CD4-positive, alpha-beta T cell treated with Interferon gamma for 1 hour (primary cell): ENCODE results near the gene HIKESHI.
A peak's percentile ranks its signal among the peaks of the same experiment; 100 is the strongest.
"Not testable (repeated sequence)": the region's sequence is repeated elsewhere in the genome, so short reads cannot be mapped to it uniquely, and the experiment has no call there.

Experiments
- DNase-seq: peaks from one replicate; pipeline ENCODE4 v3.0.0-alpha.2; 2020

HIKESHI gene, protein sequence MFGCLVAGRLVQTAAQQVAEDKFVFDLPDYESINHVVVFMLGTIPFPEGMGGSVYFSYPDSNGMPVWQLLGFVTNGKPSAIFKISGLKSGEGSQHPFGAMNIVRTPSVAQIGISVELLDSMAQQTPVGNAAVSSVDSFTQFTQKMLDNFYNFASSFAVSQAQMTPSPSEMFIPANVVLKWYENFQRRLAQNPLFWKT

DNA sequence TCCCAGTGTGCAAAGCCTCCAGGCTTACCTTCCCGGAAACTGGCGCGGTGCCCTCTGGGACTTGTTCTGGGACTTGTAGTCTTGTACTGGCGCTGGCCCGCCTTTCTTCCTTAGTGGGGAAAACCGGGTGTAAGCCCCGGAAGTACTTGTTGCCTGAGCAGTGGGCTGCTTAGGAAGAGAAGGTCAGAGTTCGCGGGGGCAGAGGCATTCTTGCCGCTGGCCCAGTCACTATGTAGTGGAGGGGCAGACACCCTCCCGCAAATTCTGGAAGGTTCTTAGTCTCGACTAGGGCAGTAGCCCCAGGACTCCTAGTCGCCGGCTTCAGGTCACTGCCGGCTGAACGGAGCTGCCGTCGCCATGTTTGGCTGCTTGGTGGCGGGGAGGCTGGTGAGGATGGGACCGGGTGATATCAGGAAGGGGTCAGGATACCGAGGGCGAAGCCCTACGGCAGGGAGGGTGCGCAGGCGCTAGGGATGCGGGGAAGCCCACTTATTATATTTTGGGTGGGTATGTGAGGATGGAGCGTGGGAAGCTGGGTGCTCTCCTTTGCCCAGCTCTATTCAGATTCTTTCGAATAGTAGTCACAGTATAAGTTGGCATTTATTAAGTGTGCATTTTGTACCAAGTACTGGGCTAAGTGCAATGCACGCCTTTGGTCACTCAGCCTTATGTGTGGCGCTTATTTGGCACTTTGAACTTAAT, at the start of gene HIKESHI:
Gene HIKESHI (plus strand): TSS at position 149 of the 702 bp plus-strand sequence. CDS start 209 bp downstream, at position 358.
- DNase-seq: peak; percentile 89

DNA sequence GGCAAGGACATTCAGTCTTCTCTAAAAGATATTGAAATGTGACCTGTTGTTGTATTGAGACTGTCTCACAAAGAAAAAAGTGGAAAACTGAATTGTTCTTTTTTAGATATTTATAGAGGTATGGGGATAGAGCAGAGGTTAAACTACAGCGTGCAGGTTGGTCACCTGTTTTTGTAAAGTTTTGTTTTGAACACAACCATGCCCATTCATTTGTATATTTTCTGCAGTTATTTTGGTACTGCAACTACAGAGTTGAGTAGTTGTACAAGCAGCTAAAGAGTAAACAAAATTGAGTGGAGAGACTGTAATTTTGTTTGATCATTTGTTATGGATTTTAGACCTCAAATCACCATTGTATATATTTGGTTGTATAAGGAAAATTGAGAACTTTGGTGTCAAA, 46.1 kb upstream of the HIKESHI start:
- no peak for DNase-seq

DNA sequence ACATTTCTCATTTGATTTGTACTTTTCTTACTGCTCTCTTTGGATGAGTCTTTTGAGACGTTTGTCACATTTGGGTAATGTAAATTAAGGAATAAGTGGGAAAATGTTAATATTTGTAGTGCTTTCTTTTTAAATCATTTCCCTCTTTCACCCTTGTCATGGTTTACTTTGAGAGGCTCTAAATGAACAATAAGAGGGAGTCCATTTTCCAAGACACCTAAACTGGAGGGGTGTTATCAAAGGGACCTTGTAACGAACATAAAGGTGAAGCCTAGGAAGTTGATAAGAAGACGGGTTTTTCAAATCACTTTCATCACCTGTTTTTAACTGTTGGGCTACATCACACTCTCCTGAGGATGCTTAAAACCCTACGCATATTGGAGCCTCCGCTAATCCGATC, 45.4 kb upstream of the HIKESHI start:
- DNase-seq: no peak

DNA sequence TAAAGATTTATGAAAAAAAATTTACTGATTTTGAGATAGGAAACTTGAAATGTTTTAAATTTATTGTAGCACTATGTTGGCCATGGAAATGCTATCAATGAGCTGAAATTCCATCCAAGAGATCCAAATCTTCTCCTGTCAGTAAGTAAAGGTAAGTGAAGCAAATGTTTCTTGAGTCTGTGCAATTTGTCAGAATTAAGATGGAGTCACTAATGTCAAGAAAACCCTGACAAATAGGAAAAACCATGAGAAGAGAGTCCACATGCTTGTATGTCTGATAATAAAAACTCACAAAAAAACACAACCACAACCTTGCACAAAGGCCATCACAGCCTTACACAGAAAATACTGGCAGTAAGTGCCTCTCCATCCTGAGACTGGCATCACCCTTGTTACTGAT, 44.6 kb upstream of the HIKESHI start:
- DNase-seq: no peak

DNA sequence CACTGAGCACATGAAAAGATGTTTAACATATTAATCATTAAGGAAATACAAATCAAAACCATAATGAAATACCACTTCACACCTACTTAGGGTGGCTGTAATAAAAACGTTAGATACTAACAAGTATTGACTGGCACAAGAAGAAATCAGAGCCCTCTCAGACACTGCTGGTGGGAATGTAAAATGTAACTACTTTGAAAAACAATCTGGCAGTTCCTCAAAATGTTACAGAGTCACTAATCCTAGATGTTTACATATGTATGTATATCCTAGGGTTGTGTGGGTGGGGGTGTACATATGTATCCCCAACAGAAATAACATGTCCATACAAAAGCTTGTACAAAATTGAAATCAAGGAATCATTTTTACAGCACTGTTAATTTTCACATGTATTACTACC, 42.3 kb upstream of the HIKESHI start:
- DNase-seq: no peak

DNA sequence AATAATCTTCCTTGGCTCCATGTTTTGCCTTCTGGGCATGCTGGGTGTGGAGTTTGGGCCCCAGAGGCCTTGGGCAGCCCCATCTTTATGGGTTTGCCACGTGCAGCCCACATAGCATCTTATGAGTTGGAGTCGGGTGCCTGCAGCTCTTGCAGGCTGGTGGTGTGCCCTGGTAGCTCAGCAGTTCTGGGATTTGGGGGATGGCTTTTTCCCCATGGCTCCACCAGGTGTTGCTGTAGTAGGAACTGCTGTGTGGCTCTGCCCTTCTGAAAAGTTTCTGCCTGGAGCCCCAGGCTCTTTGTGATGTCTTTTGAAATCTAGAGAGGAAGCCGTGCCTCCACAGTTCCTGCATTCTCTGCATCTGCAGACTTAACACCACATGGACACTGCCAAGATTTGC, 40.7 kb upstream of the HIKESHI start:
- DNase-seq: no peak

DNA sequence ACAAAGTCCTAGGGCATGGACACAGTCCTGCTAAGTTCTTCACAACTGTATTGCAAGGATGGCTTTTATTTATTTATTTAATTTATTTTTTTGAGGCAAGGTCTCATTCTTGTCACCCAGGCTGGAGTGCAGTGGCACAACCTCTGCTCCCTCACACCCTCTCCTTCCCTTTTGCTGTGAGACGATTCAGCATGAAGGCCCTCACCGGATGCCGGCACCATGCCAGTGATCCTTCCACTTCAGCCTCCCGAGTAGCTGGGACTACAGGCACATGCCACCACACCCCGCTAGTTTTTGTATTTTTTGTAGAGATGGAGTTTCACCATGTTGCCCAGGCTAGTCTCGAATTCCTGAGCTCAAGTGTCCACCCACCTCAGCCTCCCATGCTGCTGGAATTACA, 39.7 kb upstream of the HIKESHI start:
- DNase-seq: no peak

DNA sequence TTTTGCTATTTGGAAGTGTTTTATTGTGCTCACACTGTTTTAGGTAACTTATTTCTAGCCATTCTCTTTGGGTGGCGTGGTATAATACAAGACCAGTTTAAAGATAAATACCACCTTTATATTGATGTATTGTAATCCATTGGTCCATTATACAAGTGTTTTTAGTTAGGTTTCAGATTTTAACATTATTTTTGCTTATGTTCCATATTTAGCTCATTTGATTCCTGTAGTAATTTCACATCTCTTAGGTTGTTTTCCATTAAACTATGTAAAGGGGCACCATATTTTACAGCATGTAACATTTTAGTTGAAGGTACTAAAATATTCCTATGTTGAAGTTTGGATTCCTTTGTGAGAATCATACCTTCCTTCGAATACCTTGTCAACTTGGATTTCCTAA, 37.4 kb upstream of the HIKESHI start:
- DNase-seq: no peak

DNA sequence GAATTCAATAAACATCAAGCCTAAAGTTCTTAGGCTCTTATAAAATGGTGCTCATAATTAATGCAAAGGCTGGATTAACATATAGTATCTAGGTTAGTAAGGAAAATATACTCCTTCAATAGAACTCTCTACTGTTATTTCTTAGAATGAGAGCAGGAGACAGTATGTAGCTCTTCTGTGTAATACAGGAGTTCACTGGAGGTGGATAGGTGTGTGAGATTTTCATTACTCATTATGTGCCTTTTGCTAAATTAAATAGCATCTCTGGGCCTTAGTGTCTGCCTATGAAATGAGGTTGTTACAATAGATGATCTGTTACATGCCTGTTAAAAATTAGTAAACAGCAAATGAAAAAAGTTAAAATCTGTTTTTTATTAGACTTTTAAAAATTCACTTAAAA, 36.8 kb upstream of the HIKESHI start:
- DNase-seq: no peak

DNA sequence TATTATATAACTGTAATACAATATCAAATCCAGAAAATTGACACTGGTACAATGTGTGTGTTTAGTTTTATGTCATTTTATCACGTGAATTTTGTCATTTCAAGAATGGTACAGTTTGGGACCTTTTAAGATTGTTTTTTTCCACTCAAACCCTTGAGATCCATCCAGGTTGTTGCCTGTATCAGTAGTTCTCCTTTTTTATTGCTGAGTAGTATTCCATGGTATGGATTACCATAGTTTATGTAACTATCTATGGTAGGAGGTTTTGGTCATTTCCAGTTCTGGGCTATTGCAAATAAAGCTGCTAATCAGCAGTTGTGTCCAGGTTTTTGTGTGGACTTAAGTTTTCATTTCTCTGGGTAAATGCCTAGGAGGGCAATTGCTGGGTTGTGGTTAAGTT, 32.4 kb upstream of the HIKESHI start:
- DNase-seq: no peak

DNA sequence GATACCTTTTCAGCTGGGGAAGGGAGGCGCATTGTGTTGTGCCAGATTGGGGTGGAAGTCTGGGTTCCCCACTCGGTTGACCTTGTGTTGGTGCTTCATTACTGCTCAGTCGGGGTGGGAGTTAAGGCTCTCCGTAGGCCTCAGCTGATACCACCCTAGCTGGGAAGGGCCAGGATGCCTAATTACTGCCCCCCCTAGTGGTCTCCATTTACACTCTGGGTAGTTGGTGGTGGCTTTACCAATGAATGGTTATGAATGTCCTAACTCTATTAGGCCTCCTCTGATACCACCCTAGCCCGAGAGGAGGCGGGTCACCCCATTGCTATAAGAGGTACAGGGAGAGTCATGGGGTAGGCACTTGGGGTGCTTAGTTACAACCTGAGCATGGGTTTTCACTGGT, 27.5 kb upstream of the HIKESHI start:
- no peak for DNase-seq

DNA sequence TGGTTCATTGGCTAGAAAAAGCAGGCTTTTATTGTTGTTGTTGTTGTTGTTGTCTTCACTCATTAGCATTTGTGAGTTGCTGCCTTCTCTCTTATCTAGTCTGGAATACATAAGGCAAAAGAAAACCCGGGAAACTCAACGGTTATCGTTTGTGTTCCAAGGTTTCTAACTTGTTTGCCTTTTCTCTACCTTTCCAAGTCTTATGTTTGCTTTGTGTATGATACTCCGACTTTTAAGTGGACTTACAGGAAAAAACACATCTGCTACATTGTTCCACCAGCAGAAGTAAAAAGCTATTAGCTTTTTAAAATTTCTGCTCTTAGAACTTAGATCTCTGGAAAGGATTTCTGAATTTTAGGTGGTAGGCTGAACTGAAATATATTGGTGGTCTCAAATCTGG, 27.0 kb upstream of the HIKESHI start:
- DNase-seq: no peak

DNA sequence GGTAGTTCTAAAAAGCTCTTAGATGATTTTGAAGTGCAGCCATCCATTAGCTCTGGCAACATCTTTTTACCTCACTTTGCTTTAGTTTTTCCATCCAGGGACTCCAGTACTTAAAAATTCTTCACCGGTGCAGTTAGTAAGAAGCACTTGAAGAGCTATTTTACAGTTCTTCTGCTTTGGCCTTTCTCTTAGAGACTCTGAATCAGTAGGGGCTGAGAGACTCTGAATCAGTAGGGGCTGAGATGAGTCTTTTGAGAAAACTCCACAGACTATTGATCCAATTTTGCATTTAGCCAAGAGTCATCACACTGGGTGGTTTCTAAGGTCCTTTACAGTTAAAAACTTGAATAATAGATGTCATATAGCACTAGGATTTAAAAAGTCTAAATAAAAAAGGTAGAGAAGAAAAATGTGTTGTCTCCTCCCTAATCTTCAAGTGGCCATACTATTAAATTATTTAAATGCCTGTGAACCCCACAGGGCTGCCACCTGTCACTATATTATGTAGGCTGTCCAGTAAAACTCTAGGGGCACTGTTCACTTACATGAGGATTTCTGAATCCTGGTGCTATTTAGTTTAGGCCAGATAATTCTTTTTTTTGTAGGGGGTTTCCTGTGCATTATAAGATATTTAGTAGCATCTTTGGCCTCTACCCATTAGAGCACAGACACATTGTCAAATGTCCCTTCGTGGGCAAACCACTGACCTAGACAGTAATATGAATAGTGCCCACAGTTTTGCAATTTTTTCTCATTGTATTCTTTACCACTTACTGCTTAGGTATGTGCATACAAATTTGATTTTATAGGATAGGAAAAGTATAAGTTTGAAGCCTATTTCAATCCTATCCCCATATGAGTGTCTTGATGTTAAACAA, 26.3 kb upstream of the HIKESHI start:
- no peak for DNase-seq

DNA sequence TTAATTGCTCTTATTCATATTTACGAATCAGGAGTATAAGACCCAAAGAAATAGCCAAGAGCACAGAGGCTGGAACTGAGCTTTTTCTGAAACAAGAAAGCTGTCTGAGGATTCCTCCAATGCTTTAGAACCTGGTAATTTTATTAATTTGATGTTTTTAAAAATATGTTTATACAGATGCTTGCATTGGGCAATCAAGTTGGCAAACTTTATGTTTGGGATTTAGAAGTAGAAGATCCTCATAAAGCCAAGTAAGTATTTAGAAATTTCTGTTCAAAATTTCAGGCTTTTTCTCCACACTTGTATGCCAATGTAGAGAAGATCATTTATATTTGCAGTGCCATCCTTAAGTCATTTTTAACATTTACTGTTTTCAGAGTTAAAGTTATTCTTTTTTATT, 24.3 kb upstream of the HIKESHI start:
- DNase-seq: no peak

DNA sequence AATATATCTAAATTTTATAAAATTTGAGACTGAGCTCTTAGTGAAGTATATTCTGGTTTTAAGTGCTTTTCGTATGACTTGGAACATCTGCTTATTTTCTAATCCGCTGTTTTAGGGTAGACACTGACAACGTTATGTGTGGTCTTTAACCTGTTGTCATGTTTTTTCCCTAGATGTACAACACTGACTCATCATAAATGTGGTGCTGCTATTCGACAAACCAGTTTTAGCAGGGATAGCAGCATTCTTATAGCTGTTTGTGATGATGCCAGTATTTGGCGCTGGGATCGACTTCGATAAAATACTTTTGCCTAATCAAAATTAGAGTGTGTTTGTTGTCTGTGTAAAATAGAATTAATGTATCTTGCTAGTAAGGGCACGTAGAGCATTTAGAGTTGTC, 23.8 kb upstream of the HIKESHI start:
- DNase-seq: no peak

DNA sequence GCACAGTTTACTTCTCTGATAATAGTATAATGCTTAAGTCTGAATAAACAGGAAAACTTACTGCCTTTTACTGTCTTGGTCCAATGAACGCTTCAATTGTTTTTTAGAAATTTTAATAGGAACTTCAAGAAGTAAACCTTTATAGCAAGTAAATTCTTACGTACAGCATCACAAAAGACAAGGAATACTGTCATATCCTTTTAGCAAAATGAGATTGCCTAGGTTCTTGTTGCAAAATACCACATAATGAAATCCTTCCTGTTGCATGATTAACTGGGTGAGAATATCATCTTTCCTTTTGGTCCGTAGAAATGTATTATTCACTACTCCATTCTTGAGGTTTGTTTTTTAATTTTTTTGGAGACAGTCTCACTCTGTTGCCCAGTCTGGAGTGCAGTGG, 22.3 kb upstream of the HIKESHI start:
- no peak for DNase-seq

DNA sequence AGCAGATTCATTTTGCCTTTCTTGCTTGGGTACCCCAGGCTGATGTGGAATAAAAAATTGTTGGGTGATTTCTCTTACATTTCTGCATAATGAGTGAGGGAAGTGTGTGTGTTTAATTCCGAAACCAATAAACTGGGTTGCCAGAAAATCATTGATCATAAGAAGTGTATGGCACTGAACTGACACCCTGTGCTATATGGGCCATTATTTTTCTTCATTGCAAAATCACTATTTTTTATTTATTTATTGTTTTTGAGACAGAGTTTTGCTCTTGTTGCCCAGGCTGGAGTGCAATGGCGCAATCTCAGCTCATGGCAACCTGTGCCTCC, 14.6 kb upstream of the HIKESHI start:
- DNase-seq: no peak

DNA sequence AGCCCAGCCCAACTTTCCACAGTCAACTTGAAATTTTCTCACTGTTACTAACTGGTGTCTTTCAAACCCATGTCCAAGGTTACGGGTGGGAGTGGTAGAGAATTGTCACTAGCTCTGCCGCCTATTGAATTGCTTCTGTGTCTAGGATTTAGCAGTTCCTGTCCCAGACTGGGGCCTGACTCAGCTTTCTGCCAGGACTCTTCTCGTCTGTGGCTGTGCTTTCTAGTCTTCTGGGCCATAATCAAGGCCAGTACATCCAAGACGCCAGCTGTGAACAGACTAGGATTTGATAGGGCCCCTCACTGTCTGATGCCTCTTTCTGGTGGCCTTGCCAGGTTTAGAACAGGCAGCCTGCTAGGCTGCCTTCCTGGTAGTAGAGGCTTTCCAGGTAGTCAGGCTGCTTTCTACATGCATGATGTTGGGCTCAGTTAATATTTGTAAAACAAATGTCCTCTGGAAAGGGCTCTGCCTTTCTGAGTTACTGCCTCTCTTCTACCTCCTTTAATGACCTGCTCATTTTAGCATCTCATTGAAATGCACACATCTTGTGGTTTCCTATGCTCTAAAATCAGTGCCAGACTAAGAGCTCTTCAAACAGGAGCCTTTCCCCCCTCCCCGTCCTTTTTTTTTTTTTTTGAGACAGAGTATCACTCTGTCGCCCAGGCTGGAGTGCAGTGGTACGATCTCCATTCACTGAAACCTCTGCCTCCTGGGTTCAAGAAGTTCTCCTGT, 13.1 kb upstream of the HIKESHI start:
- no peak for DNase-seq

DNA sequence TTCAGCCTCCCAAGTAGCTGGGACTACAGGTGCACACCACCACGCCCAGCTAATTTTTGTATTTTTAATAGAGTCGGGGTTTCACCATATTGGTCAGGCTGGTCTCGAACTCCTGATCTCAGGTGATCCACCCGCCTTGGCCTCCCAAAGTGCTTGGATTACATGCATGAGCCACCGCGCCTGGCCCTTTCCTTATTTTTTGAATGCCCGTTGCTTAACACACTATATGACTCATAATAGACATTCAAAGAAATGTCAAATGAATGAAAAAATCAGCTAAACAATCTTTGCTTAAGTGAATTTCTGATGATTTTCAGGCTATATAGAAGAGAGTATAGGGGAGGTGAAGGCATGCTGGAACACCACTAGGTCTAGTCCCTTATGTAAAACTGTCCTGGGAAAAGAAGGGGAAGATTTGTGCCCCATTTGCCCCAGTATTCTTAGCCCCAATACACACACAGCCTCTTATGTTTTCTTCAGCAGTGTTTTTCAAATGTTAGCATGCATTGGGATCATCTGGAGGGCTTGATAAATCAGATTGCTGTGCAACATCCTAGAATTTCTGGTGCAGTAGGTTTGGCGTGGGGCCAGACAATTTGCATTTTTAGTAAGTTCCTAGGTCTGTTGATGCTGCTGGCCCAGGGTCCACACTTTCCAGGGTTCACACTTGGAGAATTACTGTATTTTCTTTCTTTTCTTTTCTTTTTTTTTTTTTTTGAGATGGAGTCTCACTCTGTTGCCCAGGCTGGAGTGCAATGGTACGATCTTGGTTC, 12.3 kb upstream of the HIKESHI start:
- not testable (repeated sequence) for DNase-seq

DNA sequence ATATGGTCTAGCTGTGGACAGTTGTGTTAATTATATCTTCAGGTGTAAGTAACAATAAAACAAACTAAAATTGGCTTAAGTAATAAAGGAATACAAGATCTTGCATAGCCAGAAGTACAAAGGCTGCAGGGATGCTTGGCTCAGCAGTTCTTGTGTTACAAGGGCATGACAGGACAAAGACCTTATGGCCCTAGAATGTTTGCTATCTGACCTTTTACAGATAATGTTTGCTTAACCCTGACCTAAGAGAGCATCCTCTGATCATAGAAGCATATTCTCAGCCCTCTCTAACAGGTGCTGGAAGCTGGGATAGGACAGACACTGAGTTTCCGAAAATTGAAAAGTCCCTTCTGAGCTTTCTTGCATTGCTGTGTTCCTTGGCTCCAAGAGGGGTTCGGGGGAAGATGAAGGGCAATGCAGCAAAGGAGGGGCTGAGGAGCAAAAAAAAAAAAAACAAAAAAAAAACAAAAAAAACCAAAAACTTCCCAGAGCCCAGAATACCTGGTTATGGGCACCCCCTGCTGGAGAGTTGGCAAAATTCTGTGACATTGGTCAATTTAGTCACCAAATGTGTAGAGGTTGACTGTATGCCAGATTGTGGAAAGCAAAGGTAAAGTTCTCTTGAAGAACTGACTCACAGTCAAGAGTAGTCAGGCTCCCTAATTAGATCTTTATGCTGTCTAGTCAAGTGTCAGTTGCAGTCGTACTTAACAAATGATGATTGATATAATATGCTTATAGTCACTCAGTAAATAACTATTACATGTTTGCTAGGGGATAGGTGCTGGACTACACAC, 10.4 kb upstream of the HIKESHI start:
- DNase-seq: peak; percentile 36

DNA sequence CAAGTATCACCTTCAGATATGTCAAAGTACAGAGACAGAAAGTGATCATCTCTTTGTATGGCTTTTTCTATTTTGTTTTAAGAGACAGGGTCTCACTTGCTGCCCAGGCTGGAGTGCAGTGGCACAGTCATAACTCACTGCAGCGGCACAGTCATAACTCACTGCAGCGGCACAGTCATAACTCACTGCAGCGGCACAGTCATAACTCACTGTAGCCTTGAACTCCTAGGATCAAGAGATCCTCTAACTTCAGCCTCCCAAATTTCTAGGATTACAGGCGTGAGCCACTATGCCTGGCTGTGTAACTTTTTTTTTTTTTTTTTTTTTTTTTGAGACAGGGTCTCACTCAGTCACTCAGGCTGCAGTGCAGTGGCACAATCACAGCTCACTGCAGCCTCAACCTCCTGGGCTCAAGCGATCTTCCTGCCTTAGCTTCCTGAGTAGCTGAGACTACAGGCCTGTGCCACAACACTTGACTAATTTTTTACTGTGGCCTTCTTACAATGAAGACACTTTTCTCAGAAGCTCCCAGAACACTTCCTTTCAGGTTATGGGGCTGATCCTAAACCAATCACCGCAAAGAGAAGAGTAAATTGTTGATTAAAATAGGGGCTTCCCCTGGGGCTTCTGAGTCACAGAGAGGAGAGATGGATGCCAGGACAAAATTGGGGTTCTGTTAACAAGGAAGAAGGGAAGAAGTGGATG, 9.0 kb upstream of the HIKESHI start:
- DNase-seq: no peak
